HG03520 (cell line): ENCODE data around the gene DHRSX.
"Not testable (repeated sequence)": the region's sequence is repeated elsewhere in the genome, so short reads cannot be mapped to it uniquely, and the experiment has no call there.

Experiments used
- ATAC-seq: cut with Tn5 transposase; IDR thresholded peaks from one replicate; pipeline ENCODE4 v1.9.1; 2021; ENCODE audit warnings: mild to moderate bottlenecking, moderate library complexity; ENCODE audit not compliant: unreplicated experiment

Gene DHRSX

GRCh38 chrX:2240761-2241160, 260.0 kb downstream of the DHRSX start:
- not testable (repeated sequence) for ATAC-seq

DNA sequence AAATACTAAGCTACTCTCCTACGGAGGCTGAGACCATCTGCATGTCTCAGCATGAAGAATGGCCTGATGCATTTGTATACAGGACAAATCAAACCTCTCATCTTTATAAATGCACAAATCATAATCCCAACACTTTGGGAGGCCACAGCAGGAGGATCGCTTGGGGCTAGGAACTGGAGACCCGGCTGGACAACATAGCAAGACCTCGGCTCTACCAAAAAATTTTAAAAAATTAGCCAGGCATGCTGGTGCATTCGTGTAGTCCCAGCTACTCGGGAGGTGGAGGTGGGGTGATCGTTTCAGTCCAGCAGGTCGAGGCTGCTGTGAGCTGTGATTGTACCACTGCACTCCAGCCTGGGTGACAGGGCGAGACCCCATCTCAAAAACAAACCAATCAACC, 262.8 kb downstream of the DHRSX start:
- ATAC-seq: no peak

- no peak for ATAC-seq
Measured at GRCh38 chrX:2231570-2232192, 269.1 kb downstream of the DHRSX start.

DNA sequence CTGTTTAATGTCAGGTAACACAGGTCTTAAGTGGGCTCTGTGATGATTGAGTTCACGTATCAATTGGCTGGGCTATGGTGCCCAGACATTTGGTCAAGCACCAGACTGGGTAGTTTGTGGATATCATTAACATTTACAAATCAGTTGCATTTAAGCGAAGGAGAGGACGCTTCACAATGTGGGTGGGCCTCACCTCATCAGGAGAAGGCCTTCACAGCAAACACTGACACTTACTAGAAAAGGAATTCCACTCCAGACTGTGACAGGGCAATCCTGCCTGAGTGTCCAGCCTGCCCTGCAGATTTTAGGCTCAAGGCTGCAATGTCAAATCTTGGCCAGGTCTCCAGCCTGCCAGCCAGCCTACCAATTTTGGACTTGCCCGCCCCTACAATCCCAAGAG, 270.3 kb downstream of the DHRSX start:
- no peak for ATAC-seq

- ATAC-seq: no peak
Measured at GRCh38 chrX:2228536-2228935, 272.2 kb downstream of the DHRSX start.

DNA sequence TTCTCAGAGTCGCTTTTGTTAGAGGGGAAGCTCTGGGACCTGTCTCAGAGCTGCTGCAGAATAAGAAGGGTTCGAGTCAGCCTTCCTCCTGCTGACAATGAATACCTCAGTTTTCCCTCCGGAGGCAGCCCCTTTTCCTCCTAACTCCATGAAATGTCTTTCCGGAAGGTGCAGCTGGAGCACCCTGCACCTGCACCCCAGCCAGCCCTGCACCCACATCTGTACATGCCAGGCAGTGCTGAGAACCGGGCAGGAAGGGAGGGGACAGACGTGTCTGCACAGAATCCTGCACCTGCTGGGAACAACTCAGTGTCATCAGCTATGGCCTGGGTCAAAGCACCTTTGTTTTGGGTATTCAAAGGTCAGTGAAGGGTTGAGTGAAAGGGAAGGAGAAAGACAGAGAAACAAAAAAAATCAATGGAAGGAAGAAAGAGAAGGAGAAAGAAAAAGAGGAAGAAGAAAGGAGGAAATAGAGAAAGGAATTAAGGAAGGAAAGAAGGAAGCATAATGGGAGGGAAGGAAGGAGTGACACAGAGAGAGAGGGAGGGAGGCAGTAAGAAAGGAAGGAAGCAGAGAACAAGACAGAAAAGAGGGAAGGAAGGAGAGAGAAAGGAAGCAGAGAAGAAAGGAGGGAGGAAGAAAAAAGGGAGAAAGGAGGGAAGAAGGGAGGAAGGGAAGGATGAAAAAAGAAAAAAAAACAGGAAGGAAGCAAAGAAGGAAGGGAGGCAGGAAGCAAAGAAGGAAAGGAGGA, 273.7 kb downstream of the DHRSX start:
- ATAC-seq: no peak

- no peak for ATAC-seq
Measured at GRCh38 chrX:2226182-2226581, 274.6 kb downstream of the DHRSX start.

- no peak for ATAC-seq
Measured at GRCh38 chrX:2224597-2225235, 276.1 kb downstream of the DHRSX start.

DNA sequence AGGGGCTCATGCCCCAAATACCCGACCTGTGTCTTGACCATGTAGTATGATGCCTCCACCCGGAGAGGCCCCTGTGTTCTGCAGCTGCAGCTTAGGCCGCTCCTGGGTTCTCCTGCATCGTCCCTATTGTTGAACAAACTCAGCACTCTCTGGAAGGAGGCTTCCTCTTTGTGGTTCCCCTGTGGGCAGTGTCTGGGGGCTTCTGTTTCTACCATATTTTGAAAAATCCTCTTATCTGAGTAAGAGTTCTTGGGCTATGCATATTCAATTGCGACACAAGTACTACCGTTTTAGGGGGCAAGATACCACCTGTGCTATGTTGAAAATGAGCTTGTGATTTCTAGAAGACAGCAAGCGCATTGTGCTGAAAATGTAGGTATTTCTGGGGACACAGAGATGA, 276.6 kb downstream of the DHRSX start:
- no peak for ATAC-seq

DNA sequence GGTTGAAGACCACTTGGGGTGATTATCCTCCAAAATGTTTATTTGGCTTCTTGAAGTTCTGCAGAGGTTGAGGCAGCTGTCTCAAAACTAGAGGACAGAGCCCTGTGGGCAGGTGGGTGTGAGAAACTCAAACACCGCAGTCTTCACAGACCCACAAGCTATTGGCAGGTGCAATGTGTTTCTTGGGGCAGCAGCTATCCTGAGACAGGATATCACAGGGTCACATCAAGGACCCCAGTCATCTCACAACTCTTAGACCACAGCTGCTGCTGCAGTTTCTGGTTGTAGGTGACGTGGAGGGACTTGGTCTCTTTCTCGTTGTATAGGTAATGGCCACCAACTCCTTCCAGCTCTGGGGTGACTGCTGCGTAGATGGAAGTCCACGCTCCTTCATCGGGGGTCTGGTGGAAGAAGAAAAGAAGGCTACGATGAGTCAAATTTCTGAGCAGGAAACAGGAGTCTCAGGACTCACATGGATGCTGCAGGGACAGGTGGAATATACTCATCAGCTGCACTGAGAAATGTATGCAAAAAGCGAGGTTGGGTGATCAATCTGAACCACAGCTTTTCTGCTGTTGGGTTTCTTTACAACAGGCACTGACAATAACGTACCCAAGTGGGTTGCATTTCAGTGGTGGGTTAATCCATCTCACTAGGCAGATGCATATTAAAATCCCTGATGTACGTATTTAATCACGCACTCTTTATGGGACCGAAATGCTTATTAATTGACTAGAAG, 279.8 kb downstream of the DHRSX start:
- ATAC-seq: no peak

- ATAC-seq: no peak
Measured at GRCh38 chrX:2220296-2220695, 280.5 kb downstream of the DHRSX start.

DNA sequence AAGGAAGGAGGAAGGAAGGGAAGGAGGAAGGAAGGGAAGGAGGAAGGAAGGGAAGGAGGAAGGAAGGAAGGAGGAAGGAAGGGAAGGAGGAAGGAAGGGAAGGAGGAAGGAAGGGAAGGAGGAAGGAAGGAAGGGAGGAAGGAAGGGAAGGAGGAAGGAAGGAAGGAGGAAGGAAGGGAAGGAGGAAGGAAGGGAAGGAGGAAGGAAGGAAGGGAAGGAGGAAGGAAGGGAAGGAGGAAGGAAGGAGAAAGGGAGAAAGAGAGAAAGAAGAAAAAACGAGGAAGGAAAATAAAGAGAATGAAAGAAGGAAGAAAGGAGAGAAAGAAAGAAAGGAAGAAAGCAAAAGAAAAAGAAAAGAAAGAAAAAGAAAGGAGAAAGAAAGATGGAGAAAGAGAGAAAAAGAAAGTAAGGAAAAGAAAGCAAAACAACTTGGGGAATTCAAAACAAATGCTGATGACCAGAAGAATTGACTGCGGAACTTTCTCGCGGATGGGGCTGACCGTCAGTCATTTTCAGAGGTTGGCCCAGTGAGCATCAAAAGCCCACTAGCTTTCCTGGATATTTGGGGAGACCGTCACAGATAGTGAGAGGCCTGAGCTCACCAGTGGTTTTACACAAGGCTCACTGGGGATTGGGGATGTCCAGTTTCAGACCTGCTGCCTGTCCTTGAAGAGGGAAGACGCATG, 286.5 kb downstream of the DHRSX start:
- ATAC-seq: not testable (repeated sequence)

GRCh38 chrX:2211667-2212066, 289.1 kb downstream of the DHRSX start:
- not testable (repeated sequence) for ATAC-seq

DNA sequence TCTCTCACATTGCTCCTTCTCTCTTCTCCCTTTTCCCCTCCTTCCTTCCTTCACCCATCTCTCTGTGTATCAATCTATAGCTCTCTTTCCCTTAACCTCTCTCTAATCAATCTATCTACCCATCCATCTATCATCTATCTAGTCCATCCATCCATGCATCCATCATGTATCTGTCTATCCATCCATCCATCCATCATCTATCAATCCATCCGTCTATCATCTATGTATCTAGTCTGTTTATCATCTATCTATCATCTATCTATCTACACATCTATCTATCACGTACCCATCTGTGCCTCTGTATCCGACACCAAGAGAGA, 307.5 kb downstream of the DHRSX start:
- ATAC-seq: no peak

DNA sequence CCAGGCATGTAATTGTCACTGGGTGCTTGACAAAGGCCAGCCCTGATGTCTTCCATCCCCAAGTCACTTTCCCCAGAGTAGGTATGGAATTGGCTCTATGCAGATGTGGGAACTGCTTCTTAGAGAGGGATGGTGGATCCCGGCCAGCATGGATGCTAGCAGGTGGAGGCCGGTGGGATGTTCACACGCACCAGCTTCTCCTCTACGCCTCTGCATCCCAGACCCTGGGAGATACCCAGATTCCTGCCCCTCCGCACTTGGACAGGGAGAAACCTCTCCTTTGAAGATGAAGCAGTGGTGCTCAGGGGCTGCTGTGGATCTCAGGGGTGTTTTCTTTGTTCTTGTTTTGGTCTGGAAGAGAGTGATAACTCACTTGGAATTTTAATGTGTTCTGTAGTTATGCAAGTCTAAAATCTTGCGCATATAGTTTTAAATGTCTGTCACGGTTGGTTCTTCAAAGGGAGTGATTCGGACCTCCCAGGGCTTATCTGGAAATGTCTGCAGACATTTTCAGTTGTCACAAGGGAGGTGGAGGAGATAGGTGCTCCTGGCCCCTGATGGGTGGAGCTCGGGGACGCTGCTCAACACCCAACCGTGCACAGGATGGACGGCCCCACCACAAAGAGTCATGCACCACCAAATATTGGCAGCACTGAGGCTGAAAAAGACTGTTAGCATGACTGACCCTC, 308.0 kb downstream of the DHRSX start:
- no peak for ATAC-seq

- no peak for ATAC-seq
Measured at GRCh38 chrX:2188840-2189239, 311.9 kb downstream of the DHRSX start.

DNA sequence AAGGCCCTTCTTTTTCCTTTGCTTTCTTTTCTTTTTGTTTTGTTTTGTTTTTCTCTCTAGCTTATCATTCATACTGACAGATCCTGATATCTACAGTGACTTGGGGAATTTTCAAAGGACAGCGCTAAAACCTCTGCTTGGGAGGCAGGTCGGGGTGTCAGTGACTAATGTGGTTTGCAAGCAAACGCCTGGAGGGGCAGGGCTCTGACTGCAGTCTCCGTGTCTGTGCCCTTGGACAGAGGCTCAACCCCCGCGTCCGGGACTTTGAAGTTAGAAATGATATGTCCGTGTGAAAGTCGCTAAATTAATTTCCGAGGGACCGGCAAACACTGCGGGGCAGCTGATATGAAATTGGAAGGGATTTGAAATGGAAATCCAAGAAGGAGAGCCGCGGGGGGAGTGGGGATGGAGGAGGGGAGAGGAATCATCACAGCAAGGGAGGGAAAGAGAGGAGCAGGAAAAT, 312.4 kb downstream of the DHRSX start:
- ATAC-seq: no peak

DNA sequence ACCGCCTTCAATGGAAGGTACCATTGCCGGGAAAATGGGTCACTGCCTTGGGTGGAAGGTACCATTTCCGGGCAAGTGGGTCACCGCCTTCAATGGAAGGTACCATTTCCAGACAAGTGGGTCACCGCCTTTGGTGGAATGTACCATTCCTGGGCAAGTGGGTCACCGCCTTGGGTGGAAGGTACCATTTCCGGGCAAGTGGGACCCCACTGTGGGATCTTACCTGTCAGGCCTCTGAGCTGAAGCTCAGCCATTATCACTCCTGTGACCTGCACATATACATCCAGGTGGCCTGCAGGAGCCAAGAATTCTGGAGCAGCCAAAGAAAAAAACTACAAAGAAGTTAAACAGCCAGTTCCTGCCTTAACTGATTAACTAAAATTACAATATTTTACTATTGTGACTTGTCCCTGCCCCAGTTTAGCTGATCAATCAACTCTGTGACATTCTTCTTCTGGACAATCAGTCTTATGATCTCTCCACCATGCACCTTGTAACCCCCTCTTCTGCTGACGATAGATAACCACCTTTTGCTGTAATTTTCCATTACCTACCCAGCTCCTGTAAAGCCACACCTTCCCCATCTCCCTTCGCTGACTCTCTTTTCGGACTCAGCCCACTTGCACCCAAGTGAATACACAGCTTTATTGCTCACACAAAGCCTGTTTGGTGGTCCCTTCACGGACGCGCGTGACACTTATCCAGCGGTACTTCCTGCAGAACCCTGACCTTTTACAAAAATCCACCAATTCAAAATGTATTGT, 313.2 kb downstream of the DHRSX start:
- ATAC-seq: no peak

DNA sequence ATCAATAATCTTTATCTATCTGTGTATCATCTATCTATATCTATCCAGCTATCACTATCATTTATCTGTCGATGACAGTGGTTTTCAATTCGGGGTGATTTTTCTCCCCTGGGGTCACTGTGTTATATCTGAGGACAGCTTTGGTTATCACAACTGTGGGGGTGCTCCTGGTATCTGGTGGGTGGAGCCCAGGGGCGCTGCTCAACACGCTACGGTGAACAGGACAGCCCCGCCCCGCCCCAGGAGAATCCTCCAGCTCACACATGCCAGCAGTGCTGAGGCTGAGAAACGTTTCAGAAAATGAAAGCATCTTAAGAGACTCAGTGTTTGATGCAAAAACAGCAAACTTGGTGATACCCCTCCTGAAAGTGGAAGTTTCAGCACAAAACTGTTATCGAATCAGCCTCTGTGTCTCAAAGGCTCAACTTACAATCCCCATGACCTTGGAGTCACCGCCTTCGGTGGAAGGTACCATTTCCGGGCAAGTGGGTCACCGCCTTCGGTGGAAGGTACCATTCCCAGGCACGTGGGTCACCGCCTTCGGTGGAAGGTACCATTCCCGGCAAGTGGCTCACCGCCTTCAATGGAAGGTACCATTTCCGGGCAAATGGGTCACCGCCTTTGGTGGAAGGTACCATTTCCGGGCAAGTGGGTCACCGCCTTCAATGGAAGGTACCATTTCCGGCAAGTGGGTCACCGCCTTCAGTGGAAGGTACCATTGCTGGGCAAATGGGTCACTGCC, 315.3 kb downstream of the DHRSX start:
- no peak for ATAC-seq
